ENCODE results near the gene EFCAB9.

GRCh38 chr5:172151661-172152210, 42.2 kb upstream of the EFCAB9 start:
- TF ChIP-seq POLR2AphosphoS5 (IDR thresholded peaks at IDR 0.05; ENCODE audit: borderline replicate concordance, low read depth, low read length) (no peak), FOXP2 (optimal IDR thresholded peaks at IDR 0.05; ENCODE audit: control extremely low read depth, extremely low read length, insufficient read depth) (no peak)
